Kidney (tissue), 14 donors: ENCODE measurements around the gene PHOSPHO2. TPM values are rescaled to one million over a fixed set of nuclear protein-coding genes. Genes with fewer than 3 reads are reported as not detected.

Experiments
- DNase-seq, 5 donors: peaks; one replicate each; pipeline ENCODE4 v3.0.0-alpha.2; 2013 to 2020
- FAIRE-seq: peaks from 2 replicates; lab custom pipeline; 2012; peaks lifted over from hg19 to GRCh38; lab: Jason Lieb, UNC
- H3K27ac ChIP-seq, 2 donors: one replicate each; pipeline ENCODE4 v1.7.0; 2013; ENCODE audit warnings: low read depth in 2 of 2, low read length in 2 of 2, inconsistent platforms in 1 of 2
- H3K27me3 ChIP-seq: one replicate; pipeline ENCODE4 v1.7.1; 2013; ENCODE audit warnings: low read length, inconsistent platforms; ENCODE audit not compliant: control insufficient read depth, insufficient read depth
- H3K36me3 ChIP-seq, 3 donors: one replicate each; pipeline versions ENCODE4 v1.7.0 to v1.7.1; 2013; ENCODE audit warnings: low read length in 3 of 3, control low read depth in 1 of 3, inconsistent platforms in 1 of 3; ENCODE audit not compliant: insufficient read depth in 3 of 3, control insufficient read depth in 2 of 3
- H3K4me1 ChIP-seq, 3 donors: one replicate each; pipeline versions ENCODE4 v1.7.0 to v1.7.1; 2013; ENCODE audit warnings: low read length in 3 of 3, inconsistent platforms in 1 of 3, low read depth in 1 of 3; ENCODE audit not compliant: control insufficient read depth in 2 of 3, insufficient read depth in 2 of 3
- H3K4me3 ChIP-seq, 3 donors: one replicate each; pipeline versions ENCODE4 v1.7.0 to v1.8.1; 2013; ENCODE audit warnings: low read length in 3 of 3, control low read depth in 1 of 3, inconsistent platforms in 1 of 3
- H3K9ac ChIP-seq, 3 donors: one replicate each; pipeline versions ENCODE4 v1.7.0 to v1.7.1; 2013; ENCODE audit warnings: low read length in 3 of 3, control low read depth in 1 of 3, inconsistent platforms in 1 of 3
- H3K9me3 ChIP-seq, 3 donors: one replicate each; pipeline versions ENCODE4 v1.7.0 to v1.7.1; 2013; ENCODE audit warnings: low read length in 3 of 3, control low read depth in 1 of 3, inconsistent platforms in 1 of 3; ENCODE audit not compliant: control insufficient read depth in 2 of 3, insufficient read depth in 1 of 3
- CTCF ChIP-seq: IDR thresholded peaks from 3 replicates; pipeline ENCODE4 v1.5.1; 2012; ENCODE audit warnings: mild to moderate bottlenecking, moderate library complexity, borderline replicate concordance; ENCODE audit not compliant: insufficient read depth; ENCODE audit errors: extremely low read depth
- intact Hi-C: fragments of 100-400 bp; cut with DNase I; formaldehyde crosslinking; loops from one replicate; pipeline ENCODE4 v1.11.1; 2022
- polyA plus RNA-seq: library from polyadenylated mRNA; stranded (reverse); fragments of 350-450 nt; fragmentation: Illumina TruSeq; extraction: RNeasy Lipid Tissue Mini Kit (QIAGEN cat#74804); gene quantifications from one replicate; pipeline ENCODE4 v1.2.3, GENCODE V29; 2014; ENCODE audit warnings: low read depth, low replicate concordance; ENCODE audit not compliant: insufficient read depth
- total RNA-seq: library from RNA; stranded (reverse); fragmentation: NEBNext Ultra II Directional; extraction: Animal tissue kit (Norgen Biotek cat#: 25700); gene quantifications from one replicate; pipeline ENCODE4 v1.2.1, GENCODE V29; 2021
- donor health status: control.
- donor health status: control.
- donor health status: control.
- donor health status: control.
- donor health status: control.
- donor health status: DM: yes; HTN: yes; CAD: no.
- donor health status: Normal renal cell carcinoma (clear cell type).

The PHOSPHO2 gene
- total and polyA plus RNA-seq, 2 donors from 2014 or later, result 4.5 to 7.5 TPM

- no peaks in the 10 kb centered on the region for H3K27me3 ChIP-seq
- H3K4me3 ChIP-seq, result peak overlapping the region in 2 of 3 donors; percentile 12
- no peak overlapping the region for H3K27ac ChIP-seq
- no peak for TF ChIP-seq CTCF
- intact Hi-C loops, result no loop called here
- H3K9me3 ChIP-seq, result no peaks in the 10 kb centered on the region
- peaks cover 0 to 4% (median 0%) of the 10 kb centered on the region in 3 donors for H3K4me1 ChIP-seq
- no peak overlapping the region for H3K9ac ChIP-seq
- no peak for FAIRE-seq
- peak in 2 of 5 donors; percentile 38 to 45 for DNase-seq
- H3K36me3 ChIP-seq, result no peaks in the 10 kb centered on the region
Measured at GRCh38 chr2:169736902-169737301, 42.6 kb downstream of the PHOSPHO2 start.

DNA sequence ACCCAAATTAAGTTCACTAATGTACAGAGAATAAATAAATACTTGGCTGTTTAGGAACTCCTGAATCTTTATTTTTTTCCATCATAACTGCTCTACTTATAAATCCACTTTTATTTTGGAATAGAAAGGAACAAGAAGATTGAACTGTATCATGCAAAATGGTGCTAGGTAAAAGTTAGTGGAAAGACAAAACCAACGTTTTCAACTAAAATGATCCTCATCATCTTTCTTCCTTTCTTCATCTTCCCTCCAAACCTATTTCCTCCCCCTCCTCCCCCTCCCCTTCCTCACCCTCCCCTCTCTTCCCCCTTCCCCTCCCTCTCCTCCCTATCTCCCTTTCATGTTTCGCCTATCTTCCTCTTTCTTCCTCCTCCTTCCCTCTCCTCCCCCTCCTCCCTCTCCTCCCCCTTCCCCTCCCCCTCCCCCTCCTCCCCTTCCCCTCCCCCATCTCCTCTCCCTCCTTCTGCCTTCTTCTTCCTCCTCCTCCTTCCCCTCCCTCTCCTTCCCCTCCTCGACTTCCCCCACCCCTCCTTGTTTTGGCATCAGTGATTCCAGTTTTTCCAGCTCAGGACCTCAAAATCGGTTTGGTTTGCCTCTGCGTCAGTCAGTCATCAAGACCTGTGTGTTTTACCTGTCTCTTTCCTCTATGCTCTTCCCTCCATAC, 44.4 kb downstream of the PHOSPHO2 start:
- H3K9me3 ChIP-seq, result no peaks in the 10 kb centered on the region
- H3K4me3 ChIP-seq, result no peak overlapping the region
- no peak overlapping the region for H3K27ac ChIP-seq
- DNase-seq, result no peak
- H3K27me3 ChIP-seq, result no peaks in the 10 kb centered on the region
- no peak for TF ChIP-seq CTCF
- intact Hi-C loops, result no loop called here
- H3K9ac ChIP-seq, result no peak overlapping the region
- no peak for FAIRE-seq
- H3K36me3 ChIP-seq, result no peaks in the 10 kb centered on the region
- peaks cover 0 to 4% (median 0%) of the 10 kb centered on the region in 3 donors for H3K4me1 ChIP-seq

- Histone ChIP-seq H3K36me3 (no peaks in the 10 kb centered on the region), H3K9ac (no peak overlapping the region), H3K4me1 (peaks cover 0 to 4% (median 0%) of the 10 kb centered on the region in 3 donors), H3K9me3 (no peaks in the 10 kb centered on the region), H3K27me3 (no peaks in the 10 kb centered on the region), H3K27ac (no peak overlapping the region), H3K4me3 (no peak overlapping the region)
- intact Hi-C loops, result no loop called here
- TF ChIP-seq CTCF, result no peak
- DNase-seq, result no peak
- FAIRE-seq, result no peak
Measured at GRCh38 chr2:169739351-169739750, 45.1 kb downstream of the PHOSPHO2 start.
